Measurements from ENCODE around the gene INPP5A. TPM values are rescaled to one million over a fixed set of nuclear protein-coding genes. Genes with fewer than 3 reads are reported as not detected.

The INPP5A gene
- polyA plus RNA-seq, 3 donors, result 7.4 to 25.0 (median 17.5) TPM

- 92 to 93% (median 92%) methylated on average over 25 of the region's 25 CpGs for WGBS, 3 donors
- no peak overlapping the region for H3K27ac ChIP-seq (ENCODE audit: low read depth, low read length)
These were observed 144.5 kb downstream of the INPP5A start for GRCh38 chr10:132681858-132682755.

GRCh38 chr10:132684164-132684891 lies 146.7 kb downstream of the INPP5A start:
- WGBS, 3 donors, result 77 to 82% (median 80%) methylated on average over 12 of the region's 12 CpGs
- H3K27ac ChIP-seq (ENCODE audit: low read depth, low read length), result no peak overlapping the region

DNA sequence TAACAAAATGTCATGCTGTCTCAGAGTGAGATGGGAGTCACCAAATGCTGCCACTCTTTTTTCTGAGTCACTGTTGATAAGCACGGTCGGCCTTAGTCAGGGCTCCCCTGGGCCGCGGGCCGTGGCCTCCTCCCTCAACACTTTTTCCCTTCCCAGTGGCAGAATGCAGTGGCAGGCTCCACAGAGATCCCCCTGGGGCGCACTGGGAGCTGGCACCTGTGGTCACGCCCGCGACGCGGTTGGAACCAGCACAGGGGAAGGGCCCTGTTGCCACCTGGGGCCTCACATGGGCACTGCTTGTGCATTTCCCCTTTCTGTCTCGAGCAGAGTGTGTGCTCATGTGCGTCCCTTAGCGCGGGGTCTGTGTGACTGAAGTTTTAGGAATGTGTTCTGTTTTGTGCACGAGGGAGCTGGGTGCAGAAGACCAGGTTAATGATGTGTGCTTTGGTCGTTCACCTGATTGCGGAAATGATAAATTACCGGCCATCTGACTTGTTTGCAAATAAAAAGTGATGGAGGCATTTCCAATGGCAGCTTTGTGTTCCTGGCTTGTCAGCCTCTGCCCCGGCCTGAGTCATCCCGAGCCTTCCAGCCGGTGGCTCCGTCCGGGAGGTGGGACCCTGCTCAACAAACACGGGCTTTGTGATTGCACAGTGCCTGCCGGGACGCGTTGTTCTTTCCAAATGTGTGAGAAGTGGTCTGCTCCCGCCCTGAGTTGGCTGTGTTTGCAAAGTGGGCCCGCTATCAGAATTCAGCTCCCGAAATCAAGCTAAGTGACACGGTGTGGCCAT lies 147.7 kb downstream of the INPP5A start:
- H3K27ac ChIP-seq (ENCODE audit: low read depth, low read length), result no peak overlapping the region
- 56 to 66% (median 61%) methylated on average over 32 of the region's 32 CpGs for WGBS, 3 donors

GRCh38 chr10:132685921-132686680 lies 148.5 kb downstream of the INPP5A start:
- H3K27ac ChIP-seq (ENCODE audit: low read depth, low read length), result no peak overlapping the region
- 71 to 94% (median 90%) methylated on average over 25 of the region's 25 CpGs for WGBS, 3 donors

DNA sequence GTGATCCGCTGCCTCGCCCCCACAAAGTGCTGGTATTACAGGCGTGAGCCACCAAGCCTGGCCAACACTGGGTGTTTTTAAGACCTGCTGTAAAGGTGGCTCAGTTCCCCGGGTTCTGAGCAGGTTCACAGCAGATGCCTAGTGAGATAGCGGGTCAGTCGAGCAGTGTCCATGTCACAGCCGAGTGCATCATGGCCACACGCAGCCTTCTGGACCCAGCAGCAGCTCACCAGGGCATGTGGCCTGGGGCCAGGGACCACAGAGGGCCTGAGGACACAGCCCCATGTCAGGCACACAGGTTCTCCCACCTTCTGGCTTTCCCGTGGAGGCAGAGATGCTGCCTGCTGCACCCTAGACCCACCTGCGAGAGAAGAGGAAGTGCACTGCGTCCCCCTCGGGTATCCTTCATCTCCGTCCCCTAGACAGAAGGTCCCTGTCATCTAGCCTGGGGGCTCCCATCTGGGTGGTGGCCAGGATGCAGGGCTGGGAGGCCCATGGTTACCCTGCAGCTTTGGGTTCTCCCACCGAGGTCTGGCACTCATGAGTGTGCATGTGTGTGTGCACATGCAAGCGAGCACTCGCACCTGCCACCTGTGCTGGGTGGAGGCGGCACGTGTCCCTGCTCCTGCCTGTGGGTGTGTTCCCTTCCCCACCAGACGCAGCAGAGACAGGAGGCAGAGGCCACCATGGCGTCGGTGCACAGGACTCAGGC lies 149.8 kb downstream of the INPP5A start:
- no peak overlapping the region for H3K27ac ChIP-seq (ENCODE audit: low read depth, low read length)
- WGBS, 3 donors, result 93 to 94% (median 94%) methylated on average over 21 of the region's 21 CpGs

- 84 to 88% (median 85%) methylated on average over 14 of the region's 14 CpGs for WGBS, 3 donors
- no peak overlapping the region for H3K27ac ChIP-seq (ENCODE audit: low read depth, low read length)
These were observed 150.4 kb downstream of the INPP5A start for GRCh38 chr10:132687893-132688579.

DNA sequence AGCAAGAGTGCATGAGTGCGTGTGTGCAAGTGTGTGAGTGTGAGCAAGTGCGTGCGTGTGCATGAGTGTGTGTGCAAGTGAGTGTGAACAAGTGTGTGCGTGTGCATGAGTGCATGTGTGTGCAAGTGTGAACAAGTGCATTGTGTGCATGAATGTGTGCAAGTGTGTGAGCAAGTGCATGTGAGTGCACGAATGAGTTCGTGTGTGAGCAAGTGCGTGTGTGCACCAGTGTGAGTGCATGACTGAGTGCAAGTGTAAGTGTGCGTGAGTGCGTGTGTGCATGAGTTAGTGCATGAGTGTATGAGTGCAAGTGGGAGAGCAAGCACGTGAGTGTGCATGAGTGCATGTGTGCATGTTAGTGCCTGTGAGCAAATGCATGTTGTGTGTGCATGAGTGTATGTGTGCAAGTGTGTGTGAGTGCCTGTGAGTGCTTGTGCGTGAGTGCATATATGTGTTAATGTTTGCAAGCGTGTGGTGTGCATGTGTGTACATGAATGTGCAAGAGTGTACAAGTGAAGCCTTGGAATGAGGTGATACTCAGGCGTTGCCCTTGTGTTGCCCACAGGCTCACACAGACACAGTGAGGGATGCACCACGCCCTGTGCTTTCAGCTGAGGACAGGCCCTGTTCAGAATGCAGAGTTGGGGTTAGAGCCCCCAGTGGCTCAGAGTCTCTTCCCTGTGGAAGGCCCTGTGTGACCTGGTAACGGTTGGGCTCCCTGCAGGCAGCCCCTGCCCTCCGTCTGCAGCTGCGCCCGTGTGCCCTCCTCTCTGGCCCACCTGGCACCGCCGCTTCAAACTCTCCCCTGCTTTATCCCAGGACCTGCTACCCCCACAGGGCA lies 151.2 kb downstream of the INPP5A start:
- WGBS, 3 donors, result 95 to 97% (median 95%) methylated on average over 20 of the region's 20 CpGs
- no peak overlapping the region for H3K27ac ChIP-seq (ENCODE audit: low read depth, low read length)

- WGBS, 3 donors, result 96 to 97% (median 97%) methylated on average over 25 of the region's 25 CpGs
- no peak overlapping the region for H3K27ac ChIP-seq (ENCODE audit: low read depth, low read length)
These were observed 152.3 kb downstream of the INPP5A start for GRCh38 chr10:132689721-132690360.

GRCh38 chr10:132690401-132690800 lies 152.8 kb downstream of the INPP5A start:
- WGBS, 3 donors, result 97 to 99% (median 97%) methylated on average over 7 of the region's 7 CpGs
- no peak overlapping the region for H3K27ac ChIP-seq (ENCODE audit: low read depth, low read length)

DNA sequence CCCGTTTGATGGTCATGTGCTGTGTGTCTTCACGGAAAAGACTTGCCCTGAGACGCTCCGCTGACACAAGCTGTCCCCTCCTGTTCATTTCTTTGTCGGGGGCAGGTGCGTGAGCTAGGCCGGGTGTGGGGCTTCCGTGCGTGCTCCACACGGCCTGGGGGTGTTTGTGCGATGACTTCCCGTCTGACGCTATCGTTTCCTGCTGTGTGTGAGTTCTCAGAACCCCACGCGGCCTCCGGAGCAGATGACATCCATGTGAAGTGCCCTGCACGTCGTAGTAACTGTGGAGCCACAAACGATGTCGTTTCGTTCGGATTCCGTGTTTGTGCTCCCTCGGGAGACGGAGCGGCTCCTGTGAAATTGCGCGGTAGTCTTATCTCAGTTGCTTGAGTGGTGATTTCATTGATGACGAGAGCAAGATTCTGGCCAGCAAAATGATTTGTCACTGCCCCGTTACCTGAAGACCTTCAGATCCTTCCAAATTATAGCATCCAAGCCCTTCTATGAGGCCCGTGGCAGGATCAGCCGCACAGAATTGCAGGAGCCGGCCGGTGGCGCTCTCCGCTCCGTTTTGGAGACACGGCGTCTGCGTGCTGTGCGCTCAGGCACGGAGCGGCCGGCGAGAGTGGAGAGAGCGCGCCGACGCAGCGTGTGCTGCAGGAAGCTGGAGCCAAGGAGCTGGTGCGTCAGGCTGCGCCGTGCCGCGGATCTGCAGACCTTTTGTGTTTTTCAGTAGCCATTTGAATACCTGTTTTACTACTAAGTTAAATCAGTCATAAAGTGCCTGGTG lies 153.4 kb downstream of the INPP5A start:
- no peak overlapping the region for H3K27ac ChIP-seq (ENCODE audit: low read depth, low read length)
- WGBS, 3 donors, result 98% methylated on average over 56 of the region's 56 CpGs

- 98% methylated on average over 48 of the region's 48 CpGs for WGBS, 3 donors
- no peak overlapping the region for H3K27ac ChIP-seq (ENCODE audit: low read depth, low read length)
These were observed 154.1 kb downstream of the INPP5A start for GRCh38 chr10:132691711-132692153.

DNA sequence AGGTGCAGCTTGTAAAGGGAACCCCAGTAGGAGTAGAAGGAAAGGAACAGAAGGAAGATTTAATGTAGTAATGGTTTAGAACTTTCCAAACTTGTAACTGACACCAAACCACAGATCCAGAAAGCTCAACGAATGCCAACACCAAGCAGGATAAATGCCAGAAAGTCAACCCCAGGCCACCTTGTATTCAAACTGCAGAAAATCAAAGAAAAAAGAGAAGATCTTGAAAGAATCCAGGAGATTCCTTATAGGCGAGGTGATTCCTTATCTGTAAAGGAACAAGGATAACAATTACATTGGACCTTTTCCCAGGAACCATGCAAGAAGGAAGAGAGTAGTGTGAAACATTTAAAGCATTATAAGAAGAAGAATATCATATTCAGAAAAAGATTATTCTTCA lies 154.7 kb downstream of the INPP5A start:
- 83 to 97% (median 87%) methylated on average over 2 of the region's 2 CpGs for WGBS, 3 donors
- H3K27ac ChIP-seq (ENCODE audit: low read depth, low read length), result no peak overlapping the region

GRCh38 chr10:132693676-132694075 lies 156.1 kb downstream of the INPP5A start:
- no peak overlapping the region for H3K27ac ChIP-seq (ENCODE audit: low read depth, low read length)

GRCh38 chr10:132696204-132696603 lies 158.6 kb downstream of the INPP5A start:
- 86 to 95% (median 91%) methylated on average over 2 of the region's 2 CpGs for WGBS, 3 donors

More at GRCh38 chr10:132696204-132696603, 158.6 kb downstream of the INPP5A start:
- H3K27ac ChIP-seq (ENCODE audit: low read depth, low read length), result no peak overlapping the region
